Measurements from ENCODE around the gene HCFC1. TPM values are rescaled to one million over a fixed set of nuclear protein-coding genes. Genes with fewer than 3 reads are reported as not detected.

Gene HCFC1
- total and polyA plus RNA-seq, 9 of the 15 experiments (the other 6 are each of a cell fraction or from before 2014, with no cell fraction given), result 2.8 to 133 (median 17.1) TPM

DNA sequence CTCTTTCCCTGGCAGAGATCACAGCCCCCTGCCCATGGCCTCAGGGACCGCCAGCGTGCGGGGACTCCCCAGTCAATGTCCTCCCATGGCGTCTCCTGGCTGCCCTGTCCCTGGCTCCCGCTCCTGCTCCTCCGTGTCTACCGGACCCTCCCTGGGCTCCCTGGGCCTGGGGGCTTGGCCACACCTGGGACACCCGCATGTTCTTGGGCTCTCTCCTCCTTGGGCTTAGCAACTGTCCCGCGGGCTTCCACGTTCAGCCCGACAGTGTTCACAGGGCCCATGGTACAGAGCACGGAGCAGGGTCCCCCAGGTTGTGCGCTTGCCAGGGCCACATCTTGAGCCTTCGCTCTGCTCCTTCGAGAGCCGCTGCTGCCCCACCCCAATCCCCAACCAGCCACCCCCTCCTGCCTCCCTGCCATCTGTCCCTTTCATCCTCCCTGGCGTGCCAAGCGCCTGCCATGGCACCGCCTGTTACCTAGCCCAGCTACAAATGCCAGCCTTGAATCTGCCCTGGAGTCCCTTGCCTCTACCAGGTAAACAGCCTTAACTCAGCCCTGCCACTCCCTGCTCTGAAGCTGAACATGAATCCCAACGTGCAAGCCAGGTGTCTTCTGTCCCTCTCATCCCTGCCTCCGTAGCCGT, 63.3 kb downstream of the HCFC1 start:
- FAIRE-seq (no peak), DNase-seq (ENCODE audit: extremely low read depth in 1 of 4, low spot score in 3 of 4) (no peak), ATAC-seq (no peak)
- Histone ChIP-seq H3K9me1 (ENCODE audit: control insufficient read depth, insufficient read depth, low read length) (no peaks in the 10 kb centered on the region), H3K27ac (ENCODE audit: extremely low read depth, low read depth, low read length) (no peak overlapping the region), H3K4me2 (ENCODE audit: insufficient read depth, low read length) (no peak overlapping the region), H4K20me1 (replicated peaks; ENCODE audit: control insufficient read depth, insufficient read depth, low read length) (peaks cover 5% of the 10 kb centered on the region; the same call in 1 of the 2 replicates), H3K4me1 (replicated peaks in 1 of 2; ENCODE audit: control insufficient read depth in 2 of 2, insufficient read depth in 2 of 2, low read length in 2 of 2) (peaks cover 6 to 67% of the 10 kb centered on the region in 2 experiments; a peak in 3 of 5 replicates), H3K36me3 (ENCODE audit: control insufficient read depth, insufficient read depth, low read length) (peaks cover 15% of the 10 kb centered on the region; the same call in 2 of the 3 replicates), H3K9ac (ENCODE audit: insufficient read depth in 1 of 2, low read depth in 2 of 2, low read length in 2 of 2) (no peak overlapping the region), H3K4me3 (no peak overlapping the region), H2AFZ (ENCODE audit: low read depth, low read length) (no peak overlapping the region), H3K27me3 (ENCODE audit: control insufficient read depth in 2 of 2, insufficient read depth in 2 of 2, low read length in 2 of 2) (no peaks in the 10 kb centered on the region), H3K9me3 (replicated peaks; ENCODE audit: control insufficient read depth, insufficient read depth, low read depth, low read length) (no peaks in the 10 kb centered on the region), H3K79me2 (ENCODE audit: control insufficient read depth, insufficient read depth, low read length) (no peaks in the 10 kb centered on the region)
- ChIA-PET CTCF (ENCODE audit: low intra/inter-chr PET ratio) (no interaction called here), POLR2A (interaction anchor here (1.4 to 1.5 kb wide), 2 partner anchors 10 to 13 kb away, joined by 3 to 5 read pairs; no protein-coding TSS in a partner anchor)
- in situ Hi-C loops (cut with MboI), result no loop called here
- 82% methylated on average over 8 of the region's 23 CpGs for WGBS (ENCODE audit: insufficient coverage, low coverage, missing lambda C conversion rate)
- intact Hi-C loops (cut with micrococcal nuclease), result no loop called here
- no TSS peak for BruUV-seq (replicated peaks)
- TF ChIP-seq CBX8 (IDR thresholded peaks at IDR 0.05; ENCODE audit: borderline replicate concordance, extremely low read depth, low read depth, low read length, poor library complexity, severe bottlenecking), result no peak
- no peak for TF ChIP-seq SRSF1 (IDR thresholded peaks at IDR 0.05; ENCODE audit: low read depth, low read length)
- TF ChIP-seq ETV5 (CRISPR knock-in tag; IDR thresholded peaks at IDR 0.05; ENCODE audit: low read depth), result no peak
- TF ChIP-seq, protein P1, sequence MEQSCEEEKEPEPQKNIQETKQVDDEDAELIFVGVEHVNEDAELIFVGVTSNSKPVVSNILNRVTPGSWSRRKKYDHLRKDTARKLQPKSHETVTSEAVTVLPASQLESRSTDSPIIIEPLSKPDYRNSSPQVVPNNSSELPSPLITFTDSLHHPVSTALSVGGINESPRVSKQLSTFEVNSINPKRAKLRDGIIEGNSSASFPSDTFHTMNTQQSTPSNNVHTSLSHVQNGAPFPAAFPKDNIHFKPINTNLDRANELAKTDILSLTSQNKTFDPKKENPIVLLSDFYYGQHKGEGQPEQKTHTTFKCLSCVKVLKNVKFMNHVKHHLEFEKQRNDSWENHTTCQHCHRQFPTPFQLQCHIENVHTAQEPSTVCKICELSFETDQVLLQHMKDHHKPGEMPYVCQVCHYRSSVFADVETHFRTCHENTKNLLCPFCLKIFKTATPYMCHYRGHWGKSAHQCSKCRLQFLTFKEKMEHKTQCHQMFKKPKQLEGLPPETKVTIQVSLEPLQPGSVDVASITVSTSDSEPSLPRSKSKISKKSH (CRISPR knock-in tag; IDR thresholded peaks at IDR 0.05), result no peak
- no peak for TF ChIP-seq CEBPB (tag; IDR thresholded peaks at IDR 0.05)
- TF ChIP-seq SP2 (IDR thresholded peaks at IDR 0.05; ENCODE audit: extremely low read depth, low read depth, low read length, poor library complexity, severe bottlenecking), result no peak
- no peak for TF ChIP-seq ZNF134 (CRISPR knock-in tag; conservative IDR thresholded peaks at IDR 0.05)
- TF ChIP-seq PTRF (tag; IDR thresholded peaks at IDR 0.05), result no peak
- TF ChIP-seq, protein P2, sequence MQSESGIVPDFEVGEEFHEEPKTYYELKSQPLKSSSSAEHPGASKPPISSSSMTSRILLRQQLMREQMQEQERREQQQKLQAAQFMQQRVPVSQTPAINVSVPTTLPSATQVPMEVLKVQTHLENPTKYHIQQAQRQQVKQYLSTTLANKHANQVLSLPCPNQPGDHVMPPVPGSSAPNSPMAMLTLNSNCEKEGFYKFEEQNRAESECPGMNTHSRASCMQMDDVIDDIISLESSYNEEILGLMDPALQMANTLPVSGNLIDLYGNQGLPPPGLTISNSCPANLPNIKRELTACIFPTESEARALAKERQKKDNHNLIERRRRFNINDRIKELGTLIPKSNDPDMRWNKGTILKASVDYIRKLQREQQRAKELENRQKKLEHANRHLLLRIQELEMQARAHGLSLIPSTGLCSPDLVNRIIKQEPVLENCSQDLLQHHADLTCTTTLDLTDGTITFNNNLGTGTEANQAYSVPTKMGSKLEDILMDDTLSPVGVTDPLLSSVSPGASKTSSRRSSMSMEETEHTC (IDR thresholded peaks at IDR 0.05), result no peak
- TF ChIP-seq, protein P3, sequence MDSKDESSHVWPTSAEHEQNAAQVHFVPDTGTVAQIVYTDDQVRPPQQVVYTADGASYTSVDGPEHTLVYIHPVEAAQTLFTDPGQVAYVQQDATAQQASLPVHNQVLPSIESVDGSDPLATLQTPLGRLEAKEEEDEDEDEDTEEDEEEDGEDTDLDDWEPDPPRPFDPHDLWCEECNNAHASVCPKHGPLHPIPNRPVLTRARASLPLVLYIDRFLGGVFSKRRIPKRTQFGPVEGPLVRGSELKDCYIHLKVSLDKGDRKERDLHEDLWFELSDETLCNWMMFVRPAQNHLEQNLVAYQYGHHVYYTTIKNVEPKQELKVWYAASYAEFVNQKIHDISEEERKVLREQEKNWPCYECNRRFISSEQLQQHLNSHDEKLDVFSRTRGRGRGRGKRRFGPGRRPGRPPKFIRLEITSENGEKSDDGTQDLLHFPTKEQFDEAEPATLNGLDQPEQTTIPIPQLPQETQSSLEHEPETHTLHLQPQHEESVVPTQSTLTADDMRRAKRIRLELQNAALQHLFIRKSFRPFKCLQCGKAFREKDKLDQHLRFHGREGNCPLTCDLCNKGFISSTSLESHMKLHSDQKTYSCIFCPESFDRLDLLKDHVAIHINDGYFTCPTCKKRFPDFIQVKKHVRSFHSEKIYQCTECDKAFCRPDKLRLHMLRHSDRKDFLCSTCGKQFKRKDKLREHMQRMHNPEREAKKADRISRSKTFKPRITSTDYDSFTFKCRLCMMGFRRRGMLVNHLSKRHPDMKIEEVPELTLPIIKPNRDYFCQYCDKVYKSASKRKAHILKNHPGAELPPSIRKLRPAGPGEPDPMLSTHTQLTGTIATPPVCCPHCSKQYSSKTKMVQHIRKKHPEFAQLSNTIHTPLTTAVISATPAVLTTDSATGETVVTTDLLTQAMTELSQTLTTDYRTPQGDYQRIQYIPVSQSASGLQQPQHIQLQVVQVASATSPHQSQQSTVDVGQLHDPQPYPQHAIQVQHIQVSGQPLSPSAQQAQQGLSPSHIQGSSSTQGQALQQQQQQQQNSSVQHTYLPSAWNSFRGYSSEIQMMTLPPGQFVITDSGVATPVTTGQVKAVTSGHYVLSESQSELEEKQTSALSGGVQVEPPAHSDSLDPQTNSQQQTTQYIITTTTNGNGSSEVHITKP (IDR thresholded peaks at IDR 0.05; ENCODE audit: partially characterized antibody), result no peak
- TF ChIP-seq, protein P4, sequence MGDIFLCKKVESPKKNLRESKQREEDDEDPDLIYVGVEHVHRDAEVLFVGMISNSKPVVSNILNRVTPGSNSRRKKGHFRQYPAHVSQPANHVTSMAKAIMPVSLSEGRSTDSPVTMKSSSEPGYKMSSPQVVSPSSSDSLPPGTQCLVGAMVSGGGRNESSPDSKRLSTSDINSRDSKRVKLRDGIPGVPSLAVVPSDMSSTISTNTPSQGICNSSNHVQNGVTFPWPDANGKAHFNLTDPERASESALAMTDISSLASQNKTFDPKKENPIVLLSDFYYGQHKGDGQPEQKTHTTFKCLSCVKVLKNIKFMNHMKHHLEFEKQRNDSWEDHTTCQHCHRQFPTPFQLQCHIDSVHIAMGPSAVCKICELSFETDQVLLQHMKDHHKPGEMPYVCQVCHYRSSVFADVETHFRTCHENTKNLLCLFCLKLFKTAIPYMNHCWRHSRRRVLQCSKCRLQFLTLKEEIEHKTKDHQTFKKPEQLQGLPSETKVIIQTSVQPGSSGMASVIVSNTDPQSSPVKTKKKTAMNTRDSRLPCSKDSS (IDR thresholded peaks at IDR 0.05; ENCODE audit: low read depth, partially characterized antibody), result no peak
- no peak for TF ChIP-seq XRCC5 (IDR thresholded peaks at IDR 0.05; ENCODE audit: low read depth, low read length)
- TF ChIP-seq PURB (CRISPR knock-in tag; IDR thresholded peaks at IDR 0.05; ENCODE audit: low read depth), result no peak
